ENCODE results near the gene IGSF3.

IGSF3 gene

DNA sequence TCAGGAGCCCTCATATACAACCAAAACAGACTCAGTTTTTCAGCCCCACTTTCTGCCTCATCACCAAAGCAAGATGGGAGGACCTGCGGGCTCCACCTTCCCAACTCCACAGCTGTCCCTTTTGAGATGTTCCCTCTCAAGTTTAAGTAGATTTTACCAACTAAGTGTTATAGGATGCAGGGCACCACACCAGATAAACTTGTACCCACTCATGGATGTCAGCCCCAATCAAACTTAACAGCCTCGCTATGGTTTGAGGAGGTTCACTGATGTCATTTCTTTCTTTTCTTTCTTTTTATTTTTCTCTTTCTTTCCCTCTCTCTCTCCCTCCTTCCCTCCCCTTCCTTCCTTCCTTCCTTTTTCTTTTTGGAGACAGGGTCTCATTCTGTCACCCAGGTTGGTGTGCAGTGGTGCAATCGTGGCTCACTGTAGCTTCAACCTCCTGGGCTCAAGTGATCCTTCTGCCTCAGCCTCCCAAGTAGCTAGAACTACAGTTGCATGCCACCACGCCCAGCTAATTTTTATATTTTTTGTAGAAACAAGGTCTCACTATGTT lies 110.1 kb downstream of the IGSF3 start:
- Histone ChIP-seq H3K4me1 (ENCODE audit: insufficient read depth, low read length) (no peaks in the 10 kb centered on the region), H3K4me3 (ENCODE audit: low read depth in 1 of 2, low read length in 2 of 2) (no peak overlapping the region), H3K9me3 (ENCODE audit: low read length) (no peaks in the 10 kb centered on the region), H3K27me3 (ENCODE audit: control insufficient read depth in 1 of 2, insufficient read depth in 2 of 2, low read length in 2 of 2) (no peaks in the 10 kb centered on the region), H3K36me3 (ENCODE audit: insufficient read depth, low read length) (no peaks in the 10 kb centered on the region), H3K9ac (ENCODE audit: low read length) (no peak overlapping the region), H3K27ac (ENCODE audit: low read depth, low read length) (no peak overlapping the region)

- Histone ChIP-seq H3K27me3 (ENCODE audit: control insufficient read depth in 1 of 2, insufficient read depth in 2 of 2, low read length in 2 of 2) (no peaks in the 10 kb centered on the region), H3K27ac (ENCODE audit: low read depth, low read length) (no peak overlapping the region), H3K4me1 (ENCODE audit: insufficient read depth, low read length) (no peaks in the 10 kb centered on the region), H3K4me3 (ENCODE audit: low read depth in 1 of 2, low read length in 2 of 2) (no peak overlapping the region), H3K36me3 (ENCODE audit: insufficient read depth, low read length) (no peaks in the 10 kb centered on the region), H3K9ac (ENCODE audit: low read length) (no peak overlapping the region), H3K9me3 (ENCODE audit: low read length) (no peaks in the 10 kb centered on the region)
Observed at GRCh38 chr1:116556289-116557006, 111.1 kb downstream of the IGSF3 start.

DNA sequence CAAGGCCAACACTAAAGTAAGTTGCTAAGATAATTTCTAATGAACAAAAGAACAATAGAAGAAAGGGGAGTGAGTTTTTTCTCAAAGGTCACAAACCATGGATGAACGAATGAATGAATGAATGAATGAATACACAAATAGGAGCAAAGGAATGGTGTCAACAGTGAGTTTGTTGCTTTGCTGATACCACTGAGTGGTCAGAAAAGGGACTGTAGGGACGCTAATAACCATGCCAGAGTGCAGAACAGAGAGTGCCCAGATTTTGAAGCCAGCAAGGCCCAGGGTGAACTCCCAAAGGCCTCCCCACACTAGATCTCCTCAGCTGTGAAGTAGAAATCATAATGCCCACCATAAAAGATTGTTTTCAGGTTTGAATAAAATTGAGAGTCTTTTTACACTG lies 112.6 kb downstream of the IGSF3 start:
- Histone ChIP-seq H3K9ac (ENCODE audit: low read length) (no peak overlapping the region), H3K4me1 (ENCODE audit: insufficient read depth, low read length) (no peaks in the 10 kb centered on the region), H3K36me3 (ENCODE audit: insufficient read depth, low read length) (no peaks in the 10 kb centered on the region), H3K27me3 (ENCODE audit: control insufficient read depth in 1 of 2, insufficient read depth in 2 of 2, low read length in 2 of 2) (no peaks in the 10 kb centered on the region), H3K4me3 (ENCODE audit: low read depth in 1 of 2, low read length in 2 of 2) (no peak overlapping the region), H3K27ac (ENCODE audit: low read depth, low read length) (no peak overlapping the region), H3K9me3 (ENCODE audit: low read length) (no peaks in the 10 kb centered on the region)

GRCh38 chr1:116553386-116554115 lies 114.0 kb downstream of the IGSF3 start:
- Histone ChIP-seq H3K9me3 (ENCODE audit: low read length) (no peaks in the 10 kb centered on the region), H3K4me1 (ENCODE audit: insufficient read depth, low read length) (no peaks in the 10 kb centered on the region), H3K36me3 (ENCODE audit: insufficient read depth, low read length) (no peaks in the 10 kb centered on the region), H3K27ac (ENCODE audit: low read depth, low read length) (no peak overlapping the region), H3K4me3 (ENCODE audit: low read depth in 1 of 2, low read length in 2 of 2) (no peak overlapping the region), H3K27me3 (ENCODE audit: control insufficient read depth in 1 of 2, insufficient read depth in 2 of 2, low read length in 2 of 2) (no peaks in the 10 kb centered on the region), H3K9ac (ENCODE audit: low read length) (no peak overlapping the region)

DNA sequence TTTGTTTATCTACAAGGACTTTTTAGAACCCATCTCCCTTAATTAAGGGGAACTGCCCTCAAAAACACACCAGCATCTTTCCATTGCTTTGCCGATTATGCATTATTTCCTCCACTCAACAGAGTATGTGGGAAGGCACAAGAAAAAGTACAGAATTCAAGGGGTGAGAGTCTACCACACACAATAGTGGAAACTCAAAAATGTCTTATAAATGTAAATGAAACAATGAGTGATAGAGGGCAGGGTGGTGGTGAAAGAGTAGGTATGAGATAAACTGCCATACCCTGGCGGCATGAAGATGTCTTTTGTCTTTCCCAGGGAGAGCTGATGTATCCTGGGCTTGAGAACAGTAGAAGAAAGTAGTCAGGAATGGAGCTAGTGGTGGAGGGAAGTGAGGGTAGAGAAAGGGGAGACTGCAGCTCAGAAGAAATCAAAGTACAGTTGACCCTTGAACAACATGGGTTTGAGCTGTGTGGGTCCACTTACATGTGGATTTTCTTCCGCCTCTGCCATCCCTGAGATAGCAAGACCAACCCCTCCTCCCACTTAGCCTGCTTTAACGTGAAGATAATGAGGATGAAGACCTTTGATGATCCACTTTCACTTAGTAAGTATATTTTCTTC lies 121.1 kb downstream of the IGSF3 start:
- Histone ChIP-seq H3K4me1 (ENCODE audit: insufficient read depth, low read length) (peaks cover 5% of the 10 kb centered on the region), H3K27me3 (ENCODE audit: control insufficient read depth in 1 of 2, insufficient read depth in 2 of 2, low read length in 2 of 2) (no peaks in the 10 kb centered on the region), H3K9me3 (ENCODE audit: low read length) (no peaks in the 10 kb centered on the region), H3K27ac (ENCODE audit: low read depth, low read length) (no peak overlapping the region), H3K9ac (ENCODE audit: low read length) (no peak overlapping the region), H3K36me3 (ENCODE audit: insufficient read depth, low read length) (peaks cover 14% of the 10 kb centered on the region), H3K4me3 (ENCODE audit: low read depth in 1 of 2, low read length in 2 of 2) (no peak overlapping the region)

- Histone ChIP-seq H3K9me3 (ENCODE audit: low read length) (no peaks in the 10 kb centered on the region), H3K9ac (ENCODE audit: low read length) (no peak overlapping the region), H3K4me1 (ENCODE audit: insufficient read depth, low read length) (peaks cover 5% of the 10 kb centered on the region), H3K36me3 (ENCODE audit: insufficient read depth, low read length) (peaks cover 14% of the 10 kb centered on the region), H3K27me3 (ENCODE audit: control insufficient read depth in 1 of 2, insufficient read depth in 2 of 2, low read length in 2 of 2) (no peaks in the 10 kb centered on the region), H3K4me3 (ENCODE audit: low read depth in 1 of 2, low read length in 2 of 2) (no peak overlapping the region), H3K27ac (ENCODE audit: low read depth, low read length) (no peak overlapping the region)
Observed at GRCh38 chr1:116545359-116545705, 122.2 kb downstream of the IGSF3 start.

GRCh38 chr1:116544588-116545358 lies 122.8 kb downstream of the IGSF3 start:
- no peaks in the 10 kb centered on the region for H3K27me3 ChIP-seq (ENCODE audit: control insufficient read depth in 1 of 2, insufficient read depth in 2 of 2, low read length in 2 of 2)
- peaks cover 17% of the 10 kb centered on the region for H3K36me3 ChIP-seq (ENCODE audit: insufficient read depth, low read length)
- H3K4me3 ChIP-seq (ENCODE audit: low read depth in 1 of 2, low read length in 2 of 2): no peak overlapping the region
- H3K9me3 ChIP-seq (ENCODE audit: low read length): no peaks in the 10 kb centered on the region
- H3K4me1 ChIP-seq (ENCODE audit: insufficient read depth, low read length): peaks cover 5% of the 10 kb centered on the region
- no peak overlapping the region for H3K27ac ChIP-seq (ENCODE audit: low read depth, low read length)
- no peak overlapping the region for H3K9ac ChIP-seq (ENCODE audit: low read length)

GRCh38 chr1:116540088-116540487 lies 127.4 kb downstream of the IGSF3 start:
- Histone ChIP-seq H3K4me3 (ENCODE audit: low read depth in 1 of 2, low read length in 2 of 2) (no peak overlapping the region), H3K9ac (ENCODE audit: low read length) (no peak overlapping the region), H3K27ac (ENCODE audit: low read depth, low read length) (no peak overlapping the region), H3K4me1 (ENCODE audit: insufficient read depth, low read length) (peaks cover 5% of the 10 kb centered on the region), H3K9me3 (ENCODE audit: low read length) (no peaks in the 10 kb centered on the region), H3K27me3 (ENCODE audit: control insufficient read depth in 1 of 2, insufficient read depth in 2 of 2, low read length in 2 of 2) (no peaks in the 10 kb centered on the region), H3K36me3 (ENCODE audit: insufficient read depth, low read length) (peaks cover 32% of the 10 kb centered on the region)

GRCh38 chr1:116538544-116538943 lies 129.0 kb downstream of the IGSF3 start:
- Histone ChIP-seq H3K4me1 (ENCODE audit: insufficient read depth, low read length) (no peaks in the 10 kb centered on the region), H3K9ac (ENCODE audit: low read length) (no peak overlapping the region), H3K4me3 (ENCODE audit: low read depth in 1 of 2, low read length in 2 of 2) (no peak overlapping the region), H3K27me3 (ENCODE audit: control insufficient read depth in 1 of 2, insufficient read depth in 2 of 2, low read length in 2 of 2) (no peaks in the 10 kb centered on the region), H3K9me3 (ENCODE audit: low read length) (no peaks in the 10 kb centered on the region), H3K36me3 (ENCODE audit: insufficient read depth, low read length) (peaks cover 30% of the 10 kb centered on the region), H3K27ac (ENCODE audit: low read depth, low read length) (no peak overlapping the region)

DNA sequence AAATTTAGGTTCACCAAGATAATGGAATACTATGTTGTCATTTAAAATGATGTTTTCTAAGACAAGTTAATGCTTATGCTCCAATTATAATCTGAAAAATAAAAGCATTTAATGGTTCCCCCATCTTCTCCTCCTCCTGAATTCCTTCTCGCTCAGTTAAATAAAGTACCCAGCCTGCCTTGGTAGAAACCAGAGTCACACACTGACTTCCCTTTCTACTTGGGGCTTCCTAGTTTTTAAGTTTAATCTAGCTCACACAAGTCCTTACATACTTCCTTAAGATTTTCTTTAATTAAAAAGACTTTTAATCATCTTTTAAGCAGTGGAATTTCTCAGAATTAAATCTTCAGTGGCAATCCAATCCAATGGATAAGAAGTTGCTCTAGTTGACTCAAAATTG lies 129.6 kb downstream of the IGSF3 start:
- Histone ChIP-seq H3K9me3 (ENCODE audit: low read length) (no peaks in the 10 kb centered on the region), H3K36me3 (ENCODE audit: insufficient read depth, low read length) (peaks cover 29% of the 10 kb centered on the region), H3K4me1 (ENCODE audit: insufficient read depth, low read length) (no peaks in the 10 kb centered on the region), H3K27me3 (ENCODE audit: control insufficient read depth in 1 of 2, insufficient read depth in 2 of 2, low read length in 2 of 2) (no peaks in the 10 kb centered on the region), H3K27ac (ENCODE audit: low read depth, low read length) (no peak overlapping the region), H3K9ac (ENCODE audit: low read length) (no peak overlapping the region), H3K4me3 (ENCODE audit: low read depth in 1 of 2, low read length in 2 of 2) (no peak overlapping the region)
